Measurements from ENCODE around the gene EBF3.

Gene EBF3

DNA sequence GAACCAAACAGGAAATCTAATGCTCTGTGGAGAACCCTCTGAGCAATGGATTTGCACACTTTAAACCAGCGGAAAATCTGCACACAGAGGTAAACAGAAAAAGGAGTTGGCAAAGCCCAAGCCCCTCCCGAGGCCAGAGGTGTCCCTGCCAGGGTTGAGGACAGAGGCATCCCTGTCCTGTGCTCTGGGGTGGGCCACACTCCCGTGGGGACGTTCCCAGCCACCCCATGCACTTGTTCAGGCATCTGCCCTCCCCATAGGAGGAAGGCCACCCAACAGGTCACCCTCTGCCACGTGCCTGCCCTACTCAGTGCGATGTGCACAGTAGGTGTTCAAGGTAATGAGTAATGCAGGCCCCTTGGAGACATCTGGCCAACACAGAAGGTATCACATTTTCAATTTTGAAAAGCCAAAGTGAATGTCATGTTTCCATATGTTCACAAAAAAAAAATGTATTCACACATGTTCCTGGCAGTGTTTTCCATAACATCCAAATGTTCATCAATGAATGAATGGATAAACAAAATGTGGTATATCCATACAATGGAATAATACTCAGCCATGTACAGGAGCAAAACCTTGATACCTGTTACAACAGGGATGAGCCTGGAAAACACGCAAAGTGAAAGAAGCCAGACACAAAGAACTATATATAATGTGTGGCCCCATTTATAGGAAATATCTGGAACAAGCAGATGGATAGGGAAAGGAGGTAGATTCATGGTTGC, 108.1 kb downstream of the EBF3 start:
- in situ Hi-C loops (cut with MboI; ENCODE audit: low sequenced_read_pairs), result no loop called here

DNA sequence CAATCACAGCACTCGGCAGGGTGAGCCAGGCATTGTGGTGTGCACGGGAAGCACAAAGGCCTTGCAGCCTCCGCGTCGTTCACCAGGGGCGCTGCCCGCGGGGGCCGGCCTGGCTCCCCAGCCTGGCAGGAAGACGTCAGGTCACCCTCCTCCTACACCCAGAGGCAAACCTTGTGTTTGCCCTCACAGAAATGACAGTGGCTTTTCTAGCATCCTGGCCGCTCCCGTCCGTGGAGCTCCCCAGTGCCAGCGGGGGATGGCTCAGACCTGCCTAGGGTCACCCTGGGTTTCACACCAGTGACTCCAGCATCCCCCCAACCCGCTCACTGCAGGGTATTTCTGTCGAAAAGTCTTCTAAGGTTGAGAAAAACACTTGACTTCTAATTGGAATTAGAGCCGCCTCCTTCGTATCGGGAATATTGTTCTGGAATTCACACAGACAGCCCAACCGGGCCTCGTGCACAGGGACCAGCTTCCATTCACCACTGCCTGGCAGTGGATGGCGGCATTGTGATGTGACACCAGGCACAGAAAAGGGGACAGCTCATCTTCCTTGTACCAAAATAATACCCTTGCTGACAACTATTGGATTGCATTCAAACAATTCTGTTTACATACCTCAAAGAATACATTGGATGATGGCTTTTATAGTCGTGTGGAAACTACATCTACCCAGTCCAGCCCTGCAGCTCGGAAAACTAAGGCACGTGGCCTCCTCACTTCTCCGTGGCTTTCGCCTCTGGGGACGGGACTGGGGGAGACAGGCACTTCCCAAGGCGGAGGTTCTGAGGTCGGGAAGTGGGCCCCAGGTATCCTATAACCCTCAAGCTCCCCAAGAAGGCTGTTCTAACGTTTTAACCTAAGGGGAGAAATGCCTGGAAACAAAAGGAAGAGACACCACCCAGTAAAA, 109.0 kb downstream of the EBF3 start:
- in situ Hi-C loops (cut with MboI; ENCODE audit: low sequenced_read_pairs), result no loop called here

DNA sequence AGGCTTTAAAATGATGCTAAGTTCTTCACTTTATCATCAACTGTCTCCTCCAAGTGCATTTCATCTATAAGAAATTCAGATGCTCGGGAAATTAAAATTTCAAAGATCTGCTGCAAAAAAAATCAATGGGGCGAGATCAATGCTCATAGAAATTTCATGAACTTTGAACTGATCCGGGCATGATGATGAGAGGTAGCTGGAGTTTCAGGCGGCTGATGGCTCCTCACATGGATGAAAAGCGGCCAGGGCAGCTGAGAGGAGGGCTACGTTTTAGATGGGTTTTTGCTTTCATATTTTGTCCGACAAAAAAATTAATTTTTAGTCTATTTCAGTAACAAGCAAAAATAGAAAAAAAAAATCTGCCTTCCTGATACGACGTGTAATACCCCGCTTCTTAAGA, 109.9 kb downstream of the EBF3 start:
- in situ Hi-C loops (cut with MboI; ENCODE audit: low sequenced_read_pairs), result no loop called here

DNA sequence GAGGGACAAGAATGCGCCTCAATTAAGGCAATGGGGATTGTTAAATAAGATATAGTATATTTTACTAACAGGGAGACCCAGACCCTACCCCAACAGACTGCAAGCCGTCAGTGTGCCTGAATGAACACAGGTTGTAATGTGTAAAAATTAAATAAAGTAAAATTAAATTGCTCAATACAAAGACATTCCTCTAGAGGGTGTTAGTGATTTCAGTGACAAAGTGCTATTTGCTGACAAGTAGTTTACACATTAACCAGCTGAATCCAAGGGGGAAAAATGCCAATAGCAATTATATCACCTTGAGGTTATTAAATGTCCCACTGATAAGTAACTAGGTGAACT, 110.5 kb downstream of the EBF3 start:
- in situ Hi-C loops (cut with MboI; ENCODE audit: low sequenced_read_pairs), result no loop called here

DNA sequence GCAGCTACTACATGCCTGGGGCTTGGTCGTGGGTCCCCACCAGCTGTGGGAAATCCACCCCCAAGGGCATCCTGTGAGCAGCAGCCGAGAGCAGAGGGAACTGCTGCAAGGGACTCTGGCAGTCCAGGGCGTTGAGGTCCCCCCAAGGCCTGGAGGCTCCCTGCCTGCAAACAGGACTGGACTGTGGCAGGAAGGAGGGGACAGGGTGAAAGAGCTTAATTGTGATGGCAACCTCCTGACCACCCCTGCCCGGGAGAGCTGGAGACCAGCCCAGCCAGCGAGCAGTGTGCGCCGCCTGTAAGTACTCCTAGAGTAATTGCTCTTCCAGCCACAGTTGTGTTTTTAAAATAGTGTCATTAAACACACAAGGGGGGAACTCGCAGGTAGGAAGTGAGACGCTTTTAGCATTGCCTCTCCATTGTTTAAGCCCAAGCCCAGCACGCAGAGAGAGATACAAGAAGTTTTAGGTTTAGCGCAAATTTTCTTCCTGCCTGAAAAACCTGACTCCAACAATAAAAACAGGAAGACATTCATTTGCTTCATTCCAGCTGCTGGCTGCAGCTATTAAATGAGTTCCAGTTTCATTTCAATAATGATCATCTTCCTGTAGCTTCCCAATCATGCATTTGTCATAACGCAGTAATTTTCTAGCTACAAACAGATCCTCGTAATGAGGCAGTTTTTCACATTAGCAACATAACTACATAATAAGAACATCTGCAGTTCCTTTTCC, 111.1 kb downstream of the EBF3 start:
- in situ Hi-C loops (cut with MboI; ENCODE audit: low sequenced_read_pairs), result no loop called here

DNA sequence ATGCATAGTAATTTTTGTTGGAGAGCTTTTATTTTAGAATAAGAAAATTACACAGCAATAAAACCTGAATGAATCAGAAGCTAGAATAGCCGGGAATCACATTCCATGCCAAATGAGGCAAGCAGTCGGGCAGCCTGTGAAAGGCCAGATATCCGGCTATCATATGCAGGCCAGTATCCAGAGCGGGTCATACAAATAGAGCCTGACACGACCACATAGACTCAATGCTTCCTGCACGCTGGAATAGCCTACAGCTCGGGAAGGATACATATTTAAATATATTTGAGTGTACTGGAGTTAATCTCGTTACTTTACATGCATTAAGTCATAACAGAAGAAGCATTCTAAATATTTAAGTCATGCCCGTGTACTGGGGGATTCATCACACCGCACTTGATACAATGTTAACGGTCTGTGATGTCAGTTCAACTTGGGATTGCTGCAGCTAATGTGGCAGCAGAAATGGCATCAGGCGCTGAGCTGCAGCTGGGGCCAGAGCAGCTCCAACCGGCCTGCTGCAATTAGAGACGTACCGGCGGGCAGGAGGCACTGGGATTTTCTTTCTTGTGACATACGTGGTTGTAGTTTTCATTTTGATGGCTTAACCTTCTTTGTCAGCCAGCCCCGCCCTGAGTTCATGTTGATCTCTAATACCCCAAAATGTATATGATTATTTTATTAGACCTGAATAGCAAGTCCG, 112.0 kb downstream of the EBF3 start:
- in situ Hi-C loops (cut with MboI; ENCODE audit: low sequenced_read_pairs), result no loop called here

DNA sequence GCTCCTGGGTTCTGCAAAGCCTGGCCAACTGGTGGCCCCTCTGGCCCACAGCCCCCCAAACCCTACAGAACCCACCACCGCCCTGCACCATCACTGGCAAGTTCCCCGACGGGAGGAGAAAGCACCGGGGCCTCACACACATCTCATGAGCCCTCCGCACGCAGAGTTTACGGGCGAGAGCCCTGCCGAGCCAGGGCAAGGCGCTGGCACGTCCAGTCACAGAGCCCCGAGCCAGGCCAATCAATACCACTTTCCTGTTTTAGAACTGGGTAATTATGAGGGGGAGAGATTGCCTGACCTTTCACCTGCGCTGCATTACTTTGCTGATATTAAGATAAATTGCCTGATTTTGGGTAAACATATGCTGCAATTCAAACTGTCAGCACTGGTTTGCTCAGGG, 113.3 kb downstream of the EBF3 start:
- in situ Hi-C loops (cut with MboI; ENCODE audit: low sequenced_read_pairs), result no loop called here

DNA sequence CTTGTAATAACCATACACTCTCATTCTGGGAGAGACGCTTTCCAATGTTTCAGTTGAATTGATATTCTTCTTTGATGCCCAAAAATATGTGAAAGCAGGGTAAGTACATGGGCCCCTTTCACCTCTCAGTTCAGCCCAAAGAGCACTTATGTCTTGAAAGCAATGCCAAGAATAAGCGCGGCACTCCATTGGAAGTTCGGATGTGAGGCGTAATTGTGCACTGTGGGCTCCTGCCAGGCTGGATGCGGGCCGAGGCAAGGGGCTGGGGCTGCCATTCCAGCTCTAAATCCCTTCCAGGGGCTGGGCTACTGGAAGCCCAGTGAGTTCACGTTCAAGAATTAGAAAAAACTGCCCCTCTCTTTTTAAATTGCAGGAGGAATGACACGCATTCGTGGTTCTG, 113.8 kb downstream of the EBF3 start:
- in situ Hi-C loops (cut with MboI; ENCODE audit: low sequenced_read_pairs), result no loop called here

DNA sequence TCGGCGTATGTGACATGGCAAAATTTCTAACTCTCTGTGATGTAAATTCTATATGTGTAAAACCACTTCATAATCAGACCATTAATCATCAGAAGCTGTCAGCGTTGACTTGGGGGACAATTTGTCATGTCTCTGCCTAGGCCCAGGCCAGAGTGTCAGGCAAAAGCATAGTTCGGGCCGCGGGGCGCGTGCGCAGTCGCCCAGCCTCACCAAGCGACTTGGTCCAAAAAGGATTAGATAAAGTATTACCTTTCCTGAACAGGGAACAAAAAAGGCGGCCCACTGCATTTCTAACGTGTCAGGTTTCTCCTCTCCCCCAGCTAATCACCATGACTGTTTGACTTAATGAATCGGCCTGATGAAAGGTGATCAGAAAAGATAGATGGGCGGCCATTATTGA, 114.2 kb downstream of the EBF3 start:
- in situ Hi-C loops (cut with MboI; ENCODE audit: low sequenced_read_pairs), result no loop called here

DNA sequence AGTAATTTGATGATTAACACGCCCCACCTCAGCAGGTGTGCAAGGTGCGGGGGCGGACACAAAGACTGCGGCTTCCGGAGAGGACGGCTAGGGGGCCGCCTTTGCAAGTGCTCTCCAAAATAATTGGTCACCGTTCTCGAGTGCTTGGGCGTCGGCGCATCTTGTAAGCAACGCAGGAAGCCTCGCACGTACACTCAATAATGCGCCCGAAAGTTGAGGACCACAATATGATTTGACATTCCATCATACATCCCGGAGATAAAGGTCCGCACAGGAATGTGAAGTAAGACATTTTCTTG, 114.7 kb downstream of the EBF3 start:
- in situ Hi-C loops (cut with MboI; ENCODE audit: low sequenced_read_pairs), result no loop called here

DNA sequence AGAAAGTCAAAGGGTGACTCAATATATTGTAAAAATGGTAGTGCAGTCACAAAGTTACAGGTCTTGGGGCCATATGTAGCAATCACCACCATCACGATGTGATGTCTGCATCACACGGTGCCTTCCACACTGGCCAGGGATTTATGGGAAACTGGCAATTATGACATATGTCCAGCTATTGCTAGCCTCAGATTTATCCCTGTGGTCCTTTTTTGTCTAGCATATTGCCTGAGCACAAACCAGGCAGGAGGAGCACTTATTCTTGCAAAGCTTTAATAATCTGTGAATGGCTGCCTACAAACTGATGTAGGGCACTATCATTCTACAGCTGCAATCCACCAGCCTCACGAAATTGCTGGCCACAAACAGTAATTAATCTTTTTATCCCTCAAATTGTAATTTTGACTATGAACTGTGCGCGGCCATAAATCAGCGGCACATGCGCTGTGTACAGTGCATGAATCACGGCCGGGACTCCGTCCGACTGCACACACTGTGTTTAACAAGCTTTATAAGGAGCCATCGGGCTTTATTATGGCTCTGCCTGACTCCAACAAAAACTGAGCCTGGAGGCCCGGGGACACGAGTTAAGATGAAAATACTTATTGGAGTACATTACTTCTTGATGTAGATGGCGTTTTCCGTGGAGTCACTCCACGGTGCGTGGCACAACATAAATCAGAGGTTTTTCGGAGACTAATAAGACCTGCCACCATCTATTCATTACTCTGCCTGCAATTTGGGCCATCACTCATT, 115.2 kb downstream of the EBF3 start:
- in situ Hi-C loops (cut with MboI; ENCODE audit: low sequenced_read_pairs), result no loop called here

DNA sequence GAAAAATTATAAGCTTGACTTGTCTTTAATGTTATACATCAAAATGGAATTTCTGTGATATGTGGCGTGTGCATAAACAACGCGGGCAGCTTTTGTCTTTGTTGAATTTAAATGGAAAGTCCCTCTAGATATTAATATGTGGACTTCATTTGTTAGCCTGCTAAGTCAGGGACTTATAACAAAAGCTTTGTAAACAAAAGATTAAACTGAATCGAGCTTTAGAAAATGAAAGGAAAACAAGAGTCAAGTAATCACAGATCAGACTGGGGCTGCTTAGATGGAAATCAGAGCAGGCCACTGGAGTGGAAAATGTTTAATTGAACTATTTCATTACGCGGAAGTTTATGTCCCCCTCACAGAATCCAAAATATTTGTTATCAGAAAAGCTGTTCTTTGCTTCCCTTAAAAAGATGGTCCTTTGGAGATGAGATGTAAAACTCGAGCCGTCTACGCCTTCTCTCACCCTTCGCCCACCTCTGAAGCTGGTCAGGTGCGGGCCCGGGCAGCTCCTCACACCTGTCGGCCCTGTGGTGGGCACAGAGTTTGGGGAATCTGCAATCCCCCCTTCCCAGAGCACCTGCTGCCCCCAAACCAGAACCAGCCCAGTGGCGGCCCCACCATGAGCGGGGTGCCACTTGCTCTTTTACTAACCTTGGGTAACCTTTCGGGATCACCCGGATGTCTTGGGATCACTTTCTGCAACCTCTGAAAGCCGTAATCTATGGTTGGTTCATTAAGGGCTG, 116.2 kb downstream of the EBF3 start:
- in situ Hi-C loops (cut with MboI; ENCODE audit: low sequenced_read_pairs), result no loop called here

DNA sequence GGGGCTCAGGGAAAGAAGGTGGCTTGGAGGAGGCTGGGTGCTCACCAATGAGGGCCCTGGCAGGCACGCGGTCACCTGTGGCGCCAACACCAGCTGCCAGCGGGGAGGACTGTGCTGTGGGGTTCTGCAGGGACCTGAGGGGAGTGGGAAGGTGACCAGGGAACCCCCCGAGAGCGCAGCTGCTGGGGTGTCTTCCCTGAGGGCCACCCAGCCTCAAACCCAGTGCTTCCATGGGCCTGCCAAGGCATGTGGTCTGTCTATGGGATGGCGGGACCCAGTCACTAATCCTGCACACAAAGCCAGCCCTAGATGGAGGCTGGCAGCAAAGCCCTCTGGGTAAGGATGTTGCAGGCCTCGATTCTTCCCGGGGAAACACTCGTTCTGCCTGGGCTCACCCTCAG, 117.1 kb downstream of the EBF3 start:
- in situ Hi-C loops (cut with MboI; ENCODE audit: low sequenced_read_pairs), result no loop called here

DNA sequence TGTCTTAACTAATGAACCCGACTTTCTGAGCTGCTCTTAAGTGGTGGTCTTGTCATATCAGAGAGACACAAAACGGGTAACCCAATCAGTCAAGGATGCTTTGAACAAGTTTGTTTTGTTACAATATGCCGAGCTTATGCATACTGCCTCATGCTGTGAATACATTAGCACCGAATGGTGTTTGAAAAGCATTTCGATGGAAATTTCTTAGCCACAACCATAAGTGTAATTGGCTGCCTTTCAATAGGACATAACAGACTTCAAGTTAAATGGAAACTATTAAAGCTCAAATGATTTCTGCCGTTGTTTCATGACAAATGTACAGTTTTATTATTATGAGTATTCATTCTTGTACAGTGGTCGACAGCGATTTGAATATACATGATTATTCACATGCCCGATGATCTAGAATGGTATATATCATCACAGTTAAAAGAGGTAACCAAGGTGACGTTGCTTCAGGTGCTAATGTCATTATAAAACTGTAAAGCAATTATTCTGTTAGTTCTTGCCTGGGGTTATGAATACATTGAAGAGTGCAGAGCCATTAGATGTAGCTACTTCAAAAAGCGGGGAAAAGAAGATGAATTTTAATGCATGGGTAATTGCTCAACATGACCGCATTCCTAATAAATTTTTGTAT, 118.8 kb downstream of the EBF3 start:
- in situ Hi-C loops (cut with MboI; ENCODE audit: low sequenced_read_pairs), result no loop called here

DNA sequence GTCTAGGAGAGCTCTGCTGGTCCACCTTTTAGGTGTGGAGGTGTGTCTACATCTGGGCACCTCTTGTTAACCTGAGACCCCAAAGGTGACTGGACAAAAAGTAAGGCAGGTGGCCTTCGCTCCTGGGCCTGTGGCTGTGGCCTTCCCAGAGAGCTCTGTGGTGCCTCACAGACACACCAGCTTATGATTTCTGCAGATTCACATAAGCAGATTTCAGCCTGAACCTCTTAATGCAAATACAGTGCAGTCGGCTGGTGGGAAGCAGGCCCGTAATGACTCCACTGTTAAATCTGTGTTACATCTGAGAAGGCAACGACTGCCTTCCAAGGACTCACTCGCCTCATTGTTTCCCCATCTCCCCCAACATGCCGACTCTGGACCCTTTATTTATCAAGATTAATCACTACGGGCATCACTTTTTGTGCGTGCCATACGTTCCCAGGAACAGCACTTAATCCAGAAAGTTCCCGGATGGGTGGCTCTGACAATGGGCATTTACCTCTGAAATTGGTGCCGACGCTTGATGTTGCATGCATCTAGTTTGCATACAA, 119.8 kb downstream of the EBF3 start:
- in situ Hi-C loops (cut with MboI; ENCODE audit: low sequenced_read_pairs), result no loop called here

DNA sequence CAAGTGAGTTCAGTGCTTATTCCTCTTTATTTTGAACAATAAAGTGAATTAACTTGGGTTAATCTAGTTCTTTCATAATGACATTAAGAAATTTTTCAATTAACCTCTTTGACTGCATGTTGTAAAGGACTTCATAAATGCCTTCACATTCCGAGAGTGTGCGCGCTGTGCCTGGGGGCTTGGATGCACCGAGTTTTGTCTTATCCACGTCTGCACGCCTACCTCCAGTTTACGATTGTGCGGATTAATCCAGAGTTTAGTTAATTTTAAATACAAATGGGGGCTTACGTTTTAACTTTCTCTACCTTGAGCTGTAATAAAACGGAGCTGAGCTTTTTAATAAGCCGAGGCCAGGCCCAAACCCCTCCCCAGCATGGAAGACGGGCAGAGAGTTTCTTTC, 120.4 kb downstream of the EBF3 start:
- in situ Hi-C loops (cut with MboI; ENCODE audit: low sequenced_read_pairs), result no loop called here

DNA sequence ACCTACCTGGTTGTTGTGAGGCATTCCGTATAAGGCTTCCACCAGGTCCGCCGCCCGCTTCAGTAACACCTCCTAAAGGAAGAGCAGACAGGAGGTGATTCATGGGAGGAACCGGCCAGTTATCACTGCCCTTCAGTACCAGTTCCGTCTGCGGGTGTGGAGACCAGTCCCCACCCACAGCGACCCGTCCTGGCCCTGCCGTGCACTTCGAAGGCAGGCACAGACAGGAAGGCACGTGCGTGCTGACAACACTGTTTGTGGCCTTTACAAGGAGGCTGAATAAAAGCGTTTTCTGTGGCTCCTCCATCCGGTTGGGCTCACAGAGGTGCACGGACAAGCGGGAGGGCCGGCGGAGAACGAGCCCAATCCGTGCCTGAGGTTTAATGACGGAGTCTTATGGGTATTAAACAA, 120.9 kb downstream of the EBF3 start:
- in situ Hi-C loops (cut with MboI; ENCODE audit: low sequenced_read_pairs), result no loop called here

DNA sequence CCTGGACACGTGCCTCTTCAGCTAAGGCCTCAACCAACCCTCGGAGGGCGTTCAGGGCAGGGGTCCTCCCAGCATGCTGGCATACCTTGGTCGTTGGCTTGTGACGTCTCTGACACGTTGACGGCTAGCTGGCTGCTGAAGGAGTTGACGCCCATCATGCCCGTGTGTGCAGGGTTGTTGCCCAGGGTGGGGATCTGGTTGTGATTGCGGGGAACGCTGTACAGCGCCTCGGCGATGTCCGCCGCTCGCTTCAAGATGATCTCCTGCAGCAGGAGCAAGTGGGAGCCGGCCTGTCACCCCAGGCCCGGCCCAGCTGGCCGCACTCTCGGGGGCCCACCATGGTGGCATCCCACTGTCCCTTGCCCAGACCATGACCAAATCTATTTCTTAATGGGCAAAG, 122.0 kb downstream of the EBF3 start:
- in situ Hi-C loops (cut with MboI; ENCODE audit: low sequenced_read_pairs), result no loop called here

DNA sequence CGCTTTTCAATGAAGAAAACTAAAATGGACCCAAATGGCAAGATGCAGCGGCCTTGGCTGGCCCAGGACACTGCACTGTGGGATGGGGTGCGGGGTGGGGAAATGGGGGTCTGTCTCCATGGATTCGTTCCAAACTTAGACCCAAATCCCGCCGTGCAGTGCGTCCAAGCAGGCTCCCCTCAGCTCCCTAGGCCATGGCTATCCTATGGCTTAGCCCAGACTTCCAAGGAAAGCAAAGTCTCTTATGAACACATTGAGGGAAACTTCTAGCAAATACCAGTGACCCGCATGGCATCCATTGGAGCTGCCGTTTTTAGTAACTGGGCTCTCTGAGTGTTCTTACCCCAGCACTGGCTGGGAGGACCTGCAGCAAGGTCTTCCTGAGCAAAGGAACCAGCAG, 122.5 kb downstream of the EBF3 start:
- in situ Hi-C loops (cut with MboI; ENCODE audit: low sequenced_read_pairs), result no loop called here
